Fibroblast of villous mesenchyme (primary cell): ENCODE measurements around the gene PDCD7. TPM values are rescaled to one million over a fixed set of nuclear protein-coding genes. Genes with fewer than 3 reads are reported as not detected.
"Not testable (repeated sequence)": the region's sequence is repeated elsewhere in the genome, so short reads cannot be mapped to it uniquely, and the experiment has no call there.

Source experiments
- DNase-seq: peaks from one replicate; pipeline ENCODE4 v3.0.0-alpha.2; 2010; ENCODE audit warnings: low read depth
- H3K4me3 ChIP-seq: 2 replicates; pipeline ENCODE4 v1.5.1; 2011; ENCODE audit warnings: low read depth, mild to moderate bottlenecking, low read length
- total RNA-seq: library from RNA; depleted of rRNA; stranded (reverse); fragments of >200 nt; gene quantifications from 2 replicates; pipeline ENCODE4 v1.2.3, GENCODE V29; 2012
- TF ChIP-seq, protein P1 (sequence below): IDR thresholded peaks from 2 replicates; pipeline ENCODE4 v1.5.1; 2012; ENCODE audit warnings: low read depth, mild to moderate bottlenecking, low read length; ENCODE audit not compliant: insufficient read depth

The PDCD7 gene
- total RNA-seq, 1 donor: 20.7 TPM

DNA sequence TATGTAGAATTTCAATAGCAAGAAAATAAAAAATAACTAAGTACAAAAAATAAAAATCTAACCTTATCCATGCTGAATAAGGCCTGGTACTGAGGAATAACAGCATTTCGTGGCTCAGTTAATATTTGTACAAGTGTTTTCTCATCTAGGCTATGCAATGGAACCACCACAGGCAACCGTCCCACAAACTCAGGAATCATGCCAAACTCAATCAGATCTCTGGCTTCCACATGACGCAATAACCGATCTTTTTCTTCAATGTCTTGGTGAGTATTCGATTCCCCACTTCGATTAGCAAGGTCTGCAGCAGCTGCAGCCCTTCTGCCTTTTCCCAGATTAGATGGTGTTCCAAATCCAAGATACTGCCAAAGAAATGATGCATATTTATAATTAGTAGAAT is 21.1 kb upstream of the PDCD7 start:
- no peak for DNase-seq
- H3K4me3 ChIP-seq: no peak overlapping the region
- TF ChIP-seq, protein P1, sequence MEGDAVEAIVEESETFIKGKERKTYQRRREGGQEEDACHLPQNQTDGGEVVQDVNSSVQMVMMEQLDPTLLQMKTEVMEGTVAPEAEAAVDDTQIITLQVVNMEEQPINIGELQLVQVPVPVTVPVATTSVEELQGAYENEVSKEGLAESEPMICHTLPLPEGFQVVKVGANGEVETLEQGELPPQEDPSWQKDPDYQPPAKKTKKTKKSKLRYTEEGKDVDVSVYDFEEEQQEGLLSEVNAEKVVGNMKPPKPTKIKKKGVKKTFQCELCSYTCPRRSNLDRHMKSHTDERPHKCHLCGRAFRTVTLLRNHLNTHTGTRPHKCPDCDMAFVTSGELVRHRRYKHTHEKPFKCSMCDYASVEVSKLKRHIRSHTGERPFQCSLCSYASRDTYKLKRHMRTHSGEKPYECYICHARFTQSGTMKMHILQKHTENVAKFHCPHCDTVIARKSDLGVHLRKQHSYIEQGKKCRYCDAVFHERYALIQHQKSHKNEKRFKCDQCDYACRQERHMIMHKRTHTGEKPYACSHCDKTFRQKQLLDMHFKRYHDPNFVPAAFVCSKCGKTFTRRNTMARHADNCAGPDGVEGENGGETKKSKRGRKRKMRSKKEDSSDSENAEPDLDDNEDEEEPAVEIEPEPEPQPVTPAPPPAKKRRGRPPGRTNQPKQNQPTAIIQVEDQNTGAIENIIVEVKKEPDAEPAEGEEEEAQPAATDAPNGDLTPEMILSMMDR: no peak

DNA sequence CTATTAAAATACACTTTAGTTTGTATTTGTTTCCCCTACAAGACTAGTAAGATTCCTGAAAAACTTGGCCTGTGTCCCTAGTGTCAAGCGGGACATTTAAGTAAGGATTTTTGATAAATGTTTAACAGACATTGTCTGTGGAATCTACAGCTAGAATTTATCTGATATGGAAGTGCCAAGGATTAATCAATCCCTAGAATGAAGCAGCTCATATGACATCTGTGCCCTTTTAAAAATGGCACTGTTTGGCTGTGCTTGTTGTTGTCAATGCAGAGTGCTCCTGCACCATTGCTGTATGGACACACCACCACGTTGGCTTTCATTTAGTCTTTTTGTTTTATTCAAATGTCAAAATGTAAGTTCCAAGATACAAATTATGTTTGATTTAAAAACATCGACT is 14.3 kb upstream of the PDCD7 start:
- TF ChIP-seq, protein P1: no peak
- no peak overlapping the region for H3K4me3 ChIP-seq
- no peak for DNase-seq

DNA sequence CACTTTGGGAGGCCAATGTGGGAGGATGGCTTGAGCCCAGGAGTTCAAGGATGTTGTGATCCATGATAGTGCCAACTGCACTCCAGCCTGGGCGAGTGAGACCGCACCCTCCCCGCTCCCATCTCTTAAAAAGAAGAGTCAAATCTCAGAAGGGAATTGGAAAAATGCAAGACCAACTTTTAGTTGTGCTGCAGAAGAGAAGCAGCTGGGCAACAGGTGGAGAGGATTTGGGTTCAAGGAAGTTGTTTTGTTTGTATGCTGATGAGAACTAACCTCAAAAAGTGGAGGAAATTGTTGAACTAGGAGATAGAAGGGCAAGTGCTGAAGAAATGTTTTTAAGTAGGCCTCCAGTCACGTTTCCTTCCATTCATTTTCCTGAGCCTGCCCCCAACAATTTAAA is 12.8 kb upstream of the PDCD7 start:
- no peak overlapping the region for H3K4me3 ChIP-seq
- DNase-seq: no peak
- TF ChIP-seq, protein P1: no peak

DNA sequence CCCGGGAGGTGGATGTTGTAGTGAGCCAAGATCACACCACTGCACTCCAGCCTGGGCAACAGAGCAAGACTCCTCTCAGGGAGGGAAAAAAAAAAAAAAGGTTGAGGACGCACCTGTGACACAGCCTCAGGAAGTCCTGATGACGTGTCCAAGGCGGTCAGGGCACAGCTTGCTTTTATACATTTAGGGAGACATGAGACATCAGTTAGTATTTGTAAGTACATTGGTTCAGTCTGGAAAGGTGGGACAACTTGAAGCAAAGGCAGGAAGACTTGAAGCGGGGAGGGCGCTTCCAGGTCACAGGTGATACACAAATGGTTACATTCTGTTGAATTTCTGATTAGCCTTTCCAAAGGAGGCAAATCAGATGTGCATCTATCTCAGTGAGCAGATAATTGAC is 5.0 kb upstream of the PDCD7 start:
- DNase-seq, H3K4me3 ChIP-seq: not testable (repeated sequence)

DNA sequence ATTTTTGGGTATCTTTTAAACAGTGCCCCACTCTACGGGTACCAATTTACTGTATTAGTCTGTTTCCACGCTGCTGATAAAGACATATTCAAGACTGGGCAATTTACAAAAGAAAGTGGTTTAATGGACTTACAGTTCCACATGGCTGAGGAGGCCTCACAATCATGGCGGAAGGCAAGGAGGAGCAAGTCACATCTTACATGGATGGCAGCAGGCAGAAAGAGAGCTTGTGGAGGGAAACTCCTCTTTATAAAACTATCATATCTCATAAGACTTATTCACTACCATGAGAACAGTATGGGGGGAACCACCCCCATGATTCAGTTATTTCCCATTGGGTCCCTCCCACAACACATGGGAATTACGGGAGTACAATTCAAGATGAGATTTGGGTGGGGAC is 4.3 kb upstream of the PDCD7 start:
- DNase-seq, H3K4me3 ChIP-seq: not testable (repeated sequence)

DNA sequence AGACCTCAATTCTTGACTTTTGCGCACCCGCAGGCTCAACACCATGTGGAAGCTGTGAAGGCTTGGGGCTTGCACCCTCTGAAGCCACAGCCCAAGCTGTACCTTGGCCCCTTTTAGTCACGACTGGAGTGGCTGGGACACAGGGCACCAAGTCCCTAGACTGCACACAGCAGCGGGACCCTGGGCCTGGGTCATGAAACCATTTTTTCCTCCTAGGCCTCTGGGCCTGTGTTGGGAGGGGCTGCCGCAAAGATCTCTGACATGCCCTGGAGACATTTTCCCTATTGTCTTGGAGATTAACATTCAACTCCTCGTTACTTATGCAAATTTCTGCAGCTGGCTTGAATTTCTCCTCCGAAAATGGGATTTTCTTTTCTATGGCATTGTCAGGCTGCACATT is 3.5 kb upstream of the PDCD7 start:
- not testable (repeated sequence) for DNase-seq

DNA sequence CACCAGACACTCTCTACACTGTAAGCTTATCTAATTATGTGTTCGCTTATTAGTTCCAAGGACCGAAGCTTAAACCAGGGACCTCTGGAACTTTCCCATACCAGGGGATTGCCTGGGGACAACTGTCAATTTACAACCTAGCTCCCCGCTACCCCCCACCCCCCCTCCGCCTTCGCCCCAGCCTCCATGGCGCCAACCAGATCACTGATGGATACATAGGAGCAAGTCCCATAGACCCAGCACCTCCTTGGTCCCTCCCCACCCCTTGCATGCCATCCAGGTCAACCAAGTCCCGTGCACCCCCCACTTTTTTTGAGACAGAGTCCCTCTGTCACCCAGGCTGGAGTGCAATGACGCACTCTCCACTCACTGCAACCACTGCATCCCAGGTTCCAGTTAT is 930 bp upstream of the PDCD7 start:
- H3K4me3 ChIP-seq: no peak overlapping the region
- TF ChIP-seq, protein P1: no peak
- DNase-seq: no peak

More for the DNA sequence above, 3.5 kb upstream of the PDCD7 start:
- H3K4me3 ChIP-seq: not testable (repeated sequence)

DNA sequence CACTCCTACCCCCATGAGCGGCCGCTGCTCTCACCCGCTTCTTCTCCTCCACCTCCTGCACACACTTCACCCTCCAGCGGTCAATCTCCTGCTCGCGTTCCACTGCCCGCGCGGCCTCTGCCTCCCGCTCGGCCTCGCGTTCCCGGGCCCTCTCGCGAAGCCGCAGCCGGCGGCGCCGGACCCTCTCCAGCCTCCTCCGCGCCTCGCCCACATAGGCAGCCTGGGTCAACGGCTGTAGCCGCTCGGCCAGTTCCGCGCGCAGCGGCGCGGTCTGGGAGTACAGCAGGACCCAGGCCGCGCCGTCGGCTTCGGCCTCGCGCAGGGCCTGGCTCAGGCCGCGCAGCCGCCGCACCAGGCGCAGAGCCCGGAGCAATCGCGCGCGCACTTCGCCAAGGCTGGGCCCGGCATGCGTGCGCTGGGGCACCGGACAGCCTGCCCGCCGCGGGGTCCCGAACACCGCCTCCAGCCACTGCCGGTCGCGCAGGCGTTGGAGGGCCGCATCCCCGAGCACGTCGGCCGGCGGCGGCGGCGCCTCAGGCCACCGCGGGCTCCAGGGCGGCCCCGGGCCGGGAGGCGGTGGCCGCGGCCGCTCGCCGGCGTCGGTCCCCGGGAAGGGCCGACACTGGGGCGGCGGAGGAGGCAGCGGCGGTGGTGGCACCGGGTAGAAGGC is 595 bp downstream of the PDCD7 start:
- H3K4me3 ChIP-seq: peak overlapping the region; percentile 81
- TF ChIP-seq, protein P1: no peak
- peak; percentile 61 for DNase-seq
